Mammary epithelial cell (primary cell): ENCODE data around the gene ERGIC2.

Source experiments
- CTCF ChIP-seq, 2 donors: IDR thresholded peaks in 1 of 2; conservative IDR thresholded peaks in 1 of 2; 2 replicates each; pipeline ENCODE4 v1.5.1; 2011 to 2012; ENCODE audit warnings: inconsistent platforms in 2 of 2, low read length in 2 of 2, mild to moderate bottlenecking in 2 of 2, control low read depth in 1 of 2, low read depth in 1 of 2; ENCODE audit not compliant: insufficient read depth in 1 of 2; ENCODE audit errors: extremely low read depth in 1 of 2
- EZH2 ChIP-seq: IDR thresholded peaks from 2 replicates; pipeline ENCODE4 v1.6.1; 2012; ENCODE audit warnings: low read length, inconsistent platforms, borderline replicate concordance

DNA sequence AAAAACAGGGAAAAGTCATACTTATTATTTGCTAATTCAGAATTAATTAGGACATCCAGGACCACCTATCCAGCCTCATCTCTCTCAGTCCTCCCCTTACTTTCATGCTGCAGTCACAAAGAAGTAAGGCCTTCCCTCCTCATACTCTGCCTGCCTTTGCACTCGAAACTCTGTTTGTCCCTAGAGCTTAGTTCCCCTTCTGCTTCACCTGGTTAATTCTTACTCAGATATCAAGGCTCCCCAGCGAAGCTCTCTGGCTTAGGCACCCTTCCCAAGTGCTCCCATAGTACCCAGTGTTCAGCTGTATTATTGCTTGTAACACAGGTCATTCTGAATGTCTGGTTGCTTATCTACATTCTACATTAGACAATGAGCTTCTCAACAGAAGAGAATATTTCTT, 81.3 kb downstream of the ERGIC2 start:
- TF ChIP-seq CTCF (conservative IDR thresholded peaks at IDR 0.05 in 1 of 2, IDR thresholded peaks at IDR 0.05 in 1 of 2; ENCODE audit: extremely low read depth in 1 of 2, insufficient read depth in 1 of 2, low read depth in 1 of 2, low read length in 2 of 2) (no peak), EZH2 (no peak)
